Forelimb muscle (tissue), 1 donor: ENCODE measurements around the gene ST14. TPM values are rescaled to one million over a fixed set of nuclear protein-coding genes. Genes with fewer than 3 reads are reported as not detected.
"Not testable (repeated sequence)": the region's sequence is repeated elsewhere in the genome, so short reads cannot be mapped to it uniquely, and the experiment has no call there.

Experiments used
- DNase-seq: peaks from one replicate; pipeline ENCODE4 v3.0.0-alpha.2; 2013; ENCODE audit warnings: low read depth
- polyA plus RNA-seq: library from polyadenylated mRNA; unstranded; fragments of 120-200 nt; gene quantifications from one replicate; pipeline ENCODE4 v1.2.1, GENCODE V29; 2013; ENCODE audit not compliant: insufficient read length

Gene ST14
- polyA plus RNA-seq, 1 donor: 0.40 TPM

DNA sequence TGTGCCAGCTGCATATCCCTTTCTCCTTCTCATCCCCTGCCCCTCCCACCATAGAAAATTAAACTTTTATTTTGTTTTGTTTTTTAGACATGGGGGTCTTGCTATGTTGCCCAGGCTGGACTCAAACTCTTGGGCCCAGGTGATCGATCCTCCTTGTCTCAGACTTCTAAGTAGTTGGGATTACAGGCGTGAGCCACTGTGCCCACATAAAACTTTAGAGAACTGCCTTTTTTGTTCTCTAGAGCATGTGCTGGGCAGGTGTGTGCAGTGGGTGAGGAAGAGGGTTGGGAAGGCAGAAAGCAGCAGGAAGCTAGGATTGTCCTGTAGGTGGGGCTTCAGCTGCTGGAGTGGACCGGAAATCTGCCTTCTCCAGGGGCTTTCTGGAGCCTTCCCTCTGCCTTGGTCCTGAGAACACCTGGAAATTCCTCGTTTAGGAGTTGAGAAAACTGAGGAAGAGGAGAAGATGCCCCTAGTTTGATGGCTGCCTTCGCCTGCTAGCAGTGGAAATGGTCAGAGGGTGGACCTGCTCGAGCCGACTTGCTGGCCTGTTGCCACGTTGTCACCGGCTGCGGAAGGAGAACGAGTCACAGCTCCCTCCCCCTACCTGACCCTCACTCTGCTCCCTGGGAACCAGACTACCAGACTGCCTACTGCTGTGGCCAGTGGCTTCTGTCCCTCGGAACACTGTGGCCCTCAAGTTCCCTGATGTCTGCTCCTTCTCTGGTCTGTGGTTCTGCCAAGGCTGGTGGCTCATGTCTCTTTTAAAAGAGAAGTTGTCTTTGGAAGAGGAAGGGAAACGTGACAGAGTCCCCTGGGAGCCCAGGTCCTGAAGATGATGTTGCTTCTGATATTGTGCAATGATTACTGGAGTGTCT lies 4.0 kb downstream of the ST14 start:
- DNase-seq: no peak

GRCh38 chr11:130164221-130164570 lies 4.6 kb downstream of the ST14 start:
- DNase-seq: no peak

DNA sequence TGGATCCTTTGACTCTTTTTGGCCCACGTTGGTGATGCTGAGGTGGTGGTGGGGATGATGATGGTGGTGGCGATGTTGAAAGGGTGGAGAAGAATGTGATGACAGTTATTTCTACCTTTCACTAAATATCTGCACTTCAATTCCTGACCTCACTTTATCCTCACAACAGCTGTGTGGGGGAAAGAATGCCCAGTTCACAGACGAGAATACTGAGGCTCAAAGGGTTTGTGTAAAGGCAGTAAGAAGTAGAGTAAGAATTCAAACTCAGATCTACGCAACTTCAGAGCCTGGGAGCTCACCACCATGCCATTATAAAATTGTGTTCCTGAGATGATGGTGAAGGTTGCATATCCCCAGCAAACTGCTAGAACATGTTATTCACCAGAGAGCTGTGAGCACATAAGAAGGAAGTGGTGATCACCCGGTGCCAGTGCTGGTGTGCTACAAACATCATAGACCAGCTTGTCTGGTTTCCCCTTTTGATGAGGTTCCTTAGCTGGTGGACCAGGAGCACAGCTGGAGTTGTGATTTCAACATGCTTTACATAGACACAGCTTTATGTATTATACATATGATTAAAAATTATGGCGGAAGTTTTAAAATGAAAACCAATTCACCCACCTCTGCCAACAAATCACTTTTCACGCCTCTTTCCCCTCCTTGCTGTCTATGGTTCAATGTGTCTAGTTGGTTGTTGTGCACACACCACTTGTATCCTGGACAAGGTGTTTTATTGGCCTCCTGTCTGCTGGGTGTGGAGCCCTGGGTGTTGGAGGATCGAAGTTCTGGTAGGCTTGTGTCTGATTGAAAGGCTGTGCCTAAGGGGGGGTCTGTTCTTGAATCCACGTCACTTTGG lies 6.2 kb downstream of the ST14 start:
- DNase-seq: no peak

DNA sequence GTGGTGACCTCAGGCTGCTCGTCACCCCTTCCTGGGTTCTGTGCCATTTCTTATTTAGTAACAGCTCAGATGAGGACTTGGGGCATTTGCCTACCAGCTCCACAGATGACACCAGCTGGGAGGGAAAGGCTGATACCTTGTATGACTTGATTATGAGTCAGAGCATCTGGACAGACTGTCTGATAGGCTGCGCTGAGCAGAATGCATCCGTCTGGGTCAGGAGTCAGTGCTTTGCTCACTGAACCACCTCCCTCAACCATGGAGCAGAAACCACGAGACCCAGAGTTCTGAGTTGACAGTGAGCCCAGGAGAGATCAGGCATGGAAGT lies 6.8 kb downstream of the ST14 start:
- no peak for DNase-seq

GRCh38 chr11:130167146-130167545 lies 7.6 kb downstream of the ST14 start:
- no peak for DNase-seq

DNA sequence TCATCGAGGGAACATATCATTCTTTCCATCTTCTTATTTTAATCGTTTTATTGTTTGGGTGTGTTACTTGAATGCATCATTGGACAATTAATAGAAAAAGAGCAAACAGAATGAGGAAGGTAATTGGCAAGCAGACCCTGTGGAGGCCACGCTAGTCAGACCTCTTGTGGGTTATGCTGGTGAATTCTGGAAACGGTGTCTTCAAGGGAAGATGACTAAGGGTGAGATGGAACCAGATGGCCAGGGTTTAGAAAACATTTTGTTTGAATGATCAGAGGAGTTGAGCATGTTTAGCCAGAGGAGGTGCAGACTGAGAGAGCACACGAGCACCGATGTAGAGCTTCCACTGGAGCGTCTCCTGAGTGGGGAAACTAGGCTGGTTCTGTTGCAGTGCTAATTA lies 8.5 kb downstream of the ST14 start:
- no peak for DNase-seq

DNA sequence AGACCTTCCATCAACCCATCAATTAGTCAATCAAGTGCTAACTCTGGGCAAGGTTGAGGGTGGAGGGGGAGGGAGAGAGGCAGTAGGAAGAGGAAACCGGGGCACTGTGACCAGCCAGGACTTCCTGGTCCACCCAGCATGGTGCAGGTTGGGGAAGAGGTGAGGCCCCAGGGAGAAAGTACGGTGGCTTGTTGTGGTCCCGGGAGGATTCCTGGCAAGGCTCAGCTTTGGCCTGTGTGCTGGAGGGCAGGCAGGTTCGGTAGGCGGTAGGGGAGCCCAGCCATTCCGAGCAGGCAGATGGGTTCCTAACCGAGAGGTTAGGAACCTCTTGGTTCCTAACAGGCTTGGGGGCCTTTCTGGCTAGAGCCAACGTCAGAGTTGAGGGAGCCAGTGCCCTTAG lies 10.8 kb downstream of the ST14 start:
- no peak for DNase-seq

- DNase-seq: no peak
Measured at GRCh38 chr11:130171534-130171933, 12.0 kb downstream of the ST14 start.

DNA sequence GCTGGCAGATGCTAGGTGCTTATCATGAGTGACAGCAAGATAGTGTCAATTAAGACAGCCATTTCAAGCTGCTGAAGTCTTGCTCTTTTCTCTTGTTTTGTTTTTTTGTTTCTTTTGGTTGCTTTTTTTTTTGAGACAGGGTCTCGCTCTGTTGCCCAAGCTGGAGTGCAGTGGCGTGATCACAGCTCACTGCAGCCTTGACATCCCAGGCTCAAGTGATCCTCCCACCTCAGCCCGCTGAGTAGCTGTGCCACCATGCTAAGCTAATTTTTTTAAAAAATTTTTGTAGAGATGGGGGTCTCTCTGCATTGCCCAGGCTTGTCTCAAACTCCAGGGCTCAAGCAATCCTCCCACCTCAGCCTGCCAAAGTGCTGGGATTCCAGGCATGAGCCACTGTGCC lies 12.4 kb downstream of the ST14 start:
- DNase-seq: not testable (repeated sequence)

DNA sequence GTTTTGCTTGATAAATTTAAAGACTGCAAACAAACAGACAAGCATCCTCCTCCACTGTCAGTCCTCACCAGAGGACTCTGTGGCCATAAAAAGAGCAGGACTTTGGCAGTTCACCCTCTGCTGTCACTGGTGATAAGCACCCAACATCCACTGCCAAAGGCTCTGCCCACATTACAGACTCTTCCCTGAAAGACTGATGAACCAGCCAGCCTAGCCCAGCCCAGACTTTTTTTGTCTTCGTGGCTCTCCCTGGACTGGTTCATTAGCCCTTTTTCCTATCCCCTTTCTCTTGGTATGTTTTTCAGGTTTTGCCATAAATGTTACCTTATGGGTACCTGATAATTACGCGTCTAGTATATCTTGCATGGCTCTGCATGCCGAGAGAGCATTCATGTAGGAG lies 15.1 kb downstream of the ST14 start:
- DNase-seq: no peak

GRCh38 chr11:130175898-130176297 lies 16.3 kb downstream of the ST14 start:
- DNase-seq: no peak

DNA sequence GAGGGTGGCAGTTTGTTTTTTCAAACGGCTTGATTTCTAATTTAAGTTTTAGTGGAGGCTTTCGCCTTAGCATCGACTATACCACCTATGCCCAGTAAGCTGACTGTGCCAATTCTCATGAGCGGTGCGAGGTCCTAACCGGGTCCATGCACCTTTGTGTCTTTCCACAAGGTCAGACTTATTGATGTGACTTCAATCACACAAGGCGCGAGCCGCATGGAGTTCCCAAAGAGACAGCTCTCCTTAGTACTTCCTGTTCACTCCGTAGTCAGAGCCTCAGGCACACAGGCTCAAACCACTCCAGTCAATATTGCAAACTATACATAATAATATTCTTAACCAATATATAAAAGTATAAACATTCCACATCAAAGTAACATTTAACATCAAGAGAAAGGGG lies 18.2 kb downstream of the ST14 start:
- DNase-seq: no peak

- peak; percentile 34 for DNase-seq
Measured at GRCh38 chr11:130178441-130179339, 19.1 kb downstream of the ST14 start.

DNA sequence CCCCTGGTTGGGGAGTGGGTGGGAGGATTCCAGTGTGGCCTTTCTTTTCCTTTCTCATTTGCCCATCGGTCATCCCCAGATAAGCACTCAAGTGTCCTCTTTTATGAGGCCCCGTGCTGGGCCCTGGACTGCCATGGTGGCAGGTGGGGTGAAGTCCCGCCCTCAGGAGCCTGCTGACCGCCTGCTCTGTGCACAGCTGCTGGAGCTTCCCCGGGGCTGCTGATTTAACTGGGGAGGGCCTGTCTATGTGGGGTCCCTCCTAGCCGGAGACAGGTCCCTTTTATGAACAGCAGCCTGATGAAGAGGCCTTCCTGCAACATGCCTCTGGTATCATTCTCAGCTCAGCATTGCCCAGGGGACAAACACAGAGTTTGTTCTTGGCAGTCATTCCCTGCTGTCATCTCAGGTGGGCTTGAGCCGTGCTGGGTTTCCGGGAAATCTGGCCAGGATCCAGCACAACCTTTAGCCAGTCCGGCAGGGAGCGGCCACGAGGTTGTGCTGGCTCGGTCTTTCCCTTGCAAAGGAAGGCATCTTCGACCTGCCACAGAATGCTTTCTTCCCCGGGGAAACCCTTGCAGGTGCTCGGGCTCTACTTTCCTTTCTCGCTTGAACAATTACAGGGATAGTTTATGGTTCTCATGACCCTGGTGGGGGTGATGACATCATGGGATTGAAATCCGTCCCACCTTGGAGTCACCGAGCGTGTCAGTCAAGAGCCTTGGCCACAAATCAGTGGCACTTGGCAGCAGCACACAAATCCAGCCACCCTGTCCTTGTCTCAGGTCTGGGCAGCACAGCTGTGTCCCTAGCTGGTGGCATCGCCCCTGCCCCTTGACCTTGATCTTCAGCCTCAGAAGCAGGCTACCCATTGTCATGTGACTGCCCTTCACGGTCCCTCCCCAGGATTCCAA lies 20.1 kb downstream of the ST14 start:
- DNase-seq: no peak

DNA sequence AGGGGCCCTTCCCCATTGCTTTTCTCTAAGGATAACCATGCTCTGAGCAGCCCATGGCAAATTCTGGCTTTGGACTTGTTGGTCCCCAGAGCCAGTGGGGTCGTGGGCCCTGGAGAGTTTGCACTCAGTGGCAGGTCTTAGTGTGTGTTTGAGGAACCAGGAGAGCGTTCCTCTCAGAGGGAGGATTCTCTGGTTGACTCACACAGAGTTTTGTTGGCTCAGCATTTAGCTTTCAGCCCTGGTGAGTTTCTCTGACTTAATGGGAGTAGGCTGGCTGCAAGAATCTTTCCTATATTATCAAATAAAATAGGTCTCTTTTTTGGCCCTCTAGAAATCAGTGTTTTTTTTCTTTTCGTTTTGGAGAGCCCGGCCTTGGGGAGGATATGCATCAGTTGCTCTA lies 20.9 kb downstream of the ST14 start:
- DNase-seq: no peak

- no peak for DNase-seq
Measured at GRCh38 chr11:130180896-130181294, 21.3 kb downstream of the ST14 start.

DNA sequence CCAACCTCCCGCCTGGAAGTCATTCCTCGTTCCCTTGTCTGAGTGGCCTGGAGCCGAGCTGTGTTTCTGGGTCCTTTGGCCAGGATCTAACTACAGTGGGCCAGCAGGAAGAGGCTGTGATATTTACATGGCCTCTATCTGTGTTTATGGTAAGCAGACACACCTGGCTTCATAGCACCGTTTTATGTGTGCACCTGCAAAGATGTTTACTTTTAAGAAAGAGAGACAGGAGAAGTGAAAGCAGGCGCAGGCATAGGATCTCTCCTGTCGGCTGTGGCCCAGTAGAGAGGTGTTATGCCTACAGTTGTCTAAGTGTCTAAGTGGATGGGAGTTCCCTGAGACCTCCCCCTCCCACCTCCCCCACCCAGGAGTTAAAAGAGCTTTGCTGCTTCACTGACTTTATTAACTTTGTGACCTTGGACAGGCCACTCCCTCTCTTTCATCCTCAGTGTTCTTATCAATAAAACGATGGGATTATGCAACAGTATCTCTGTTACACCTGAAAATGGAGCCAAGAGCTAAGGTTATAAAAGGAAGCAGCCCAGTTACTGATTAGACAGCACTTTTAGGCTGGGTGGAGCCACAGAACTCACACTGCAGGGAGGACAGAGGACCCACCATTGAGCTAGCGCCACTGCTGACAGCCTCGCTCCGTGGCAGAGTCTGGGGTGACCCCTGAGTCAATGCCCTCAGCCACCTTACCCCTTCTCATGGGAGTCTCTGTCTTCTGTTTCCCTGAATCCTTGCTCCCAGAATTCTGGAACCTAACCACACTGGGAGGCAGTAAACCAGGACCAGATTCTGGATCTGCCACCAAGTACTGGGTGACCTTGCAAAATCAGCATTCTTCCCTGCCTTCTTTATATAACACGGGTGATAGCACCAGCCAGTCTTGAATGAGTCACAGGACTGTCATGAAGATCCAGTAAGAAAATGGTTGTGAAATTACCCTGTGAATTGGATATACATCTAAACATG lies 22.0 kb downstream of the ST14 start:
- no peak for DNase-seq

DNA sequence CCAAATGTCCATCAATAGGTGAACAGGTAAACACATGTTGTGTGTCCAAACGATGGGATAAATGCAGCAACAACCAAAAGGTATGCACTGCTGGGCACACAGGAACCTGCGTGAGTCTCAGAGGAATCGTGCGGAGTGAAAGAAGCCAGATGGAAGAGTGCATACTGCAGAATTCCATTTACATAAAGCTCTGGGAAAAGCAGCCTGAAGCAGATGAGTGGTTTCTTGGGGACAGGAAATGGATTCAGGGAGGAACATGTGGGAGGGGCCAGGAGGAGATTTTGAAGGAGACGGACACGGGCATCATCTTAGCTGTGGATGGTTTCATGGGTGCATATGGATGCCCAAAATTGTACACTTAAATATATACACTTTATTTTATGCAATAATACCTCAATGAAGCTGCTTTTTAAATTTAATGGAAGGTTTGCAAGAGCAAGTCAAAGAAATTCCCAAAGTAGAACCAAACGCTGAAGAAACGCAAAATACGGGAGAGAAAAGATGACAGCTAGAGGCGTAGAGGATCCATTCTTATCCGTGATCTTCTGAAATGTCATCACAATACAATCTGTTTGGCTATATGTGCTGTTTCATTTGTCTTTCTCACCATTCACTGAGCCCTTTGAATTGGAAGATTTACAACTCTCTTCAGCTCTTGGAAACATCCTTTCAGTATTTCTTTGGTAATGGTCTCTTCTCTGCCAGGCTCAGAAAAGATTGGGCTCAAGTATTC lies 24.5 kb downstream of the ST14 start:
- DNase-seq: no peak

DNA sequence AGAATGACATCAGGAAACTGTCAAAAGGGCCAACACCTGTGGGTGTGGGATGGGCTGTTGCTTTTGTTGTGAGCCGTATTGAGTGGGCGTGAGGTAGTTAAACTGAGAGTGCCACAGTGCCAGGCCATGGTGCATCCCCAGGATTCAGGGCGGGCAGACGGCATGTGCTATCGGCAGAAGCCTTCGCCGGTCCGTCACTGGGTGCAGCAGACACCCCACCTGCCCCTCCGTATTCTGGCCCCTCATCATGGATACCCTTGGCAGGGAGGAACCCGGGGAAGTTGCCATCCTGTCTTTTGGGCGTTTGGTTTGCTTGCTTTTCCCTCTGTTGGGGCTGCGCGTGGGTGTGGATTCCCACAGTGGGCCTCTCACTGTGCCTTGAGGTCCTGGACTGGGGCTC lies 27.5 kb downstream of the ST14 start:
- no peak for DNase-seq
